B cell (primary cell): Measurements from ENCODE around the gene RIMBP3B. TPM values are rescaled to one million over a fixed set of nuclear protein-coding genes. Genes with fewer than 3 reads are reported as not detected.
"Not testable (repeated sequence)": the region's sequence is repeated elsewhere in the genome, so short reads cannot be mapped to it uniquely, and the experiment has no call there.

Source experiments
- ATAC-seq: fragments of 200-7000 bp; cut with Tn5 transposase; one replicate; pipeline ENCODE4 v1.10.0; 2021; ENCODE audit warnings: low read depth, mild to moderate bottlenecking, moderate number of reproducible peaks, moderate library complexity
- CTCF ChIA-PET: fragments of 350-600 bp; sonication (Branson Sonifier 250); formaldehyde crosslinking; loops from one replicate; lab custom pipeline; 2021; ENCODE audit warnings: antibody characterized with exemption, inconsistent platforms; lab: Charles Lee
- POLR2A ChIA-PET: fragments of 350-600 bp; sonication (Branson Sonifier 250); formaldehyde crosslinking; loops from one replicate; lab custom pipeline; 2021; ENCODE audit warnings: antibody characterized with exemption; lab: Charles Lee
- DNase-seq: peaks from one replicate; pipeline ENCODE4 v3.0.0; 2013
- H2AFZ ChIP-seq: 2 replicates; pipeline ENCODE4 v1.6.1; 2012; ENCODE audit warnings: mild to moderate bottlenecking, low read depth, low read length; ENCODE audit not compliant: insufficient read depth, poor library complexity, severe bottlenecking
- H3K27ac ChIP-seq, 2 donors: 1 replicate in 1 of 2; 2 replicates in 1 of 2; pipeline ENCODE4 v1.5.1; 2012 to 2013; ENCODE audit warnings: low read length in 2 of 2, mild to moderate bottlenecking in 2 of 2, moderate library complexity in 1 of 2
- H3K27me3 ChIP-seq, 4 experiments: fragments of 200-600 bp in 1 of 4; sonication (generic) in 1 of 4; replicated peaks in 1 of 4; 1 replicate in 2 of 4; 2 replicates in 2 of 4; pipeline versions ENCODE4 v1.6.1 to v1.7.0; 2013 to 2016; ENCODE audit warnings: low read length in 3 of 4, mild to moderate bottlenecking in 2 of 4, mixed read lengths in 1 of 4, moderate library complexity in 1 of 4; ENCODE audit not compliant: insufficient read depth in 4 of 4, control insufficient read depth in 3 of 4; ENCODE audit errors: control extremely low read depth in 1 of 4
- H3K36me3 ChIP-seq, 2 experiments: replicated peaks in 1 of 2; 1 replicate in 1 of 2; 2 replicates in 1 of 2; pipeline versions ENCODE4 v1.6.1 to v1.7.1; 2013; ENCODE audit warnings: low read length in 1 of 2; ENCODE audit not compliant: insufficient read depth in 2 of 2, control insufficient read depth in 1 of 2; ENCODE audit errors: control extremely low read depth in 1 of 2, extremely low read depth in 1 of 2
- H3K4me1 ChIP-seq, 2 donors: fragments of 200-600 bp in 1 of 2; sonication (generic) in 1 of 2; 1 replicate in 1 of 2; 2 replicates in 1 of 2; pipeline versions ENCODE4 v1.5.1 to v1.6.1; 2013 to 2017; ENCODE audit warnings: low read length in 2 of 2; ENCODE audit not compliant: control insufficient read depth in 2 of 2, insufficient read depth in 2 of 2
- H3K4me2 ChIP-seq: replicated peaks from 2 replicates; pipeline ENCODE3; 2012; ENCODE audit warnings: mild to moderate bottlenecking, low read depth, low read length; ENCODE audit not compliant: poor library complexity, severe bottlenecking
- H3K4me3 ChIP-seq, 5 experiments: fragments of 200-600 bp in 1 of 5; sonication (generic) in 1 of 5; 1 replicate in 3 of 5; 2 replicates in 2 of 5; pipeline versions ENCODE4 v1.5.1 to v1.7.0; 2011 to 2016; ENCODE audit warnings: low read length in 4 of 5, mild to moderate bottlenecking in 4 of 5, low read depth in 2 of 5, control low read depth in 1 of 5, moderate library complexity in 1 of 5; ENCODE audit not compliant: insufficient read depth in 1 of 5; ENCODE audit errors: control extremely low read depth in 1 of 5, extremely low read depth in 1 of 5
- H3K79me2 ChIP-seq: fragments of 200-600 bp; sonication (generic); one replicate; pipeline ENCODE4 v1.6.0; 2016; ENCODE audit warnings: low read length; ENCODE audit not compliant: control insufficient read depth, insufficient read depth
- H3K9ac ChIP-seq: fragments of 200-600 bp; sonication (generic); 2 replicates; pipeline ENCODE4 v1.6.1; 2017; ENCODE audit warnings: mild to moderate bottlenecking, low read length, moderate library complexity
- H3K9me3 ChIP-seq, 3 donors: one replicate each; pipeline versions ENCODE4 v1.6.1 to v1.7.1; 2013; ENCODE audit warnings: low read length in 2 of 3; ENCODE audit not compliant: control insufficient read depth in 2 of 3, insufficient read depth in 1 of 3; ENCODE audit errors: control extremely low read depth in 1 of 3
- H4K20me1 ChIP-seq: 2 replicates; pipeline ENCODE4 v1.6.0; 2012; ENCODE audit warnings: mild to moderate bottlenecking, low read length; ENCODE audit not compliant: insufficient read depth, control insufficient read depth, poor library complexity, severe bottlenecking
- H3K27ac Mint-ChIP-seq: one replicate; pipeline ENCODE4 v1.8.0; 2021; ENCODE audit warnings: mixed read lengths
- H3K27me3 Mint-ChIP-seq: one replicate; pipeline ENCODE4 v1.8.0; 2021; ENCODE audit warnings: mixed read lengths
- H3K4me1 Mint-ChIP-seq: one replicate; pipeline ENCODE4 v1.8.0; 2021; ENCODE audit warnings: mixed read lengths
- H3K4me3 Mint-ChIP-seq: one replicate; pipeline ENCODE4 v1.8.0; 2021; ENCODE audit warnings: mixed read lengths
- H3K9me3 Mint-ChIP-seq: one replicate; pipeline ENCODE4 v1.8.0; 2022; ENCODE audit warnings: mixed read lengths; ENCODE audit not compliant: insufficient read depth
- WGBS: methylation state at CpG from one replicate; pipeline ENCODE4 v1.1.5; 2013; ENCODE audit warnings: missing lambda C conversion rate; ENCODE audit not compliant: insufficient coverage; 5-methylcytosine and 5-hydroxymethylcytosine counted together
- intact Hi-C: fragments of 100-400 bp; cut with micrococcal nuclease; formaldehyde crosslinking; loops from one replicate; pipeline ENCODE4 v1.10.0; 2022
- polyA minus RNA-seq: library from RNA; depleted of rRNA, polyadenylated mRNA; stranded (reverse); fragments of >200 nt; gene quantifications from 2 replicates; pipeline ENCODE4 v1.2.3, GENCODE V29; 2012
- polyA plus RNA-seq: library from polyadenylated mRNA; depleted of rRNA; stranded (reverse); fragments of >200 nt; gene quantifications from 2 replicates; pipeline ENCODE4 v1.2.3, GENCODE V29; 2012
- total RNA-seq, 2 donors: library from RNA; stranded (reverse); fragments of 120-200 nt in 1 of 2; gene quantifications; 1 replicate in 1 of 2; 2 replicates in 1 of 2; pipeline versions ENCODE4 v1.2.3 to v1.2.4, GENCODE V29; 2013 to 2022

RIMBP3B gene, protein sequence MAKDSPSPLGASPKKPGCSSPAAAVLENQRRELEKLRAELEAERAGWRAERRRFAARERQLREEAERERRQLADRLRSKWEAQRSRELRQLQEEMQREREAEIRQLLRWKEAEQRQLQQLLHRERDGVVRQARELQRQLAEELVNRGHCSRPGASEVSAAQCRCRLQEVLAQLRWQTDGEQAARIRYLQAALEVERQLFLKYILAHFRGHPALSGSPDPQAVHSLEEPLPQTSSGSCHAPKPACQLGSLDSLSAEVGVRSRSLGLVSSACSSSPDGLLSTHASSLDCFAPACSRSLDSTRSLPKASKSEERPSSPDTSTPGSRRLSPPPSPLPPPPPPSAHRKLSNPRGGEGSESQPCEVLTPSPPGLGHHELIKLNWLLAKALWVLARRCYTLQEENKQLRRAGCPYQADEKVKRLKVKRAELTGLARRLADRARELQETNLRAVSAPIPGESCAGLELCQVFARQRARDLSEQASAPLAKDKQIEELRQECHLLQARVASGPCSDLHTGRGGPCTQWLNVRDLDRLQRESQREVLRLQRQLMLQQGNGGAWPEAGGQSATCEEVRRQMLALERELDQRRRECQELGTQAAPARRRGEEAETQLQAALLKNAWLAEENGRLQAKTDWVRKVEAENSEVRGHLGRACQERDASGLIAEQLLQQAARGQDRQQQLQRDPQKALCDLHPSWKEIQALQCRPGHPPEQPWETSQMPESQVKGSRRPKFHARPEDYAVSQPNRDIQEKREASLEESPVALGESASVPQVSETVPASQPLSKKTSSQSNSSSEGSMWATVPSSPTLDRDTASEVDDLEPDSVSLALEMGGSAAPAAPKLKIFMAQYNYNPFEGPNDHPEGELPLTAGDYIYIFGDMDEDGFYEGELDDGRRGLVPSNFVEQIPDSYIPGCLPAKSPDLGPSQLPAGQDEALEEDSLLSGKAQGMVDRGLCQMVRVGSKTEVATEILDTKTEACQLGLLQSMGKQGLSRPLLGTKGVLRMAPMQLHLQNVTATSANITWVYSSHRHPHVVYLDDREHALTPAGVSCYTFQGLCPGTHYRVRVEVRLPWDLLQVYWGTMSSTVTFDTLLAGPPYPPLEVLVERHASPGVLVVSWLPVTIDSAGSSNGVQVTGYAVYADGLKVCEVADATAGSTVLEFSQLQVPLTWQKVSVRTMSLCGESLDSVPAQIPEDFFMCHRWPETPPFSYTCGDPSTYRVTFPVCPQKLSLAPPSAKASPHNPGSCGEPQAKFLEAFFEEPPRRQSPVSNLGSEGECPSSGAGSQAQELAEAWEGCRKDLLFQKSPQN (N-terminal part only)
- total RNA-seq (0.49 and 1.6 TPM in 2 replicates), polyA plus RNA-seq (not detected in 2 replicates), polyA minus RNA-seq (0.14 TPM in 1 of 2 replicates, not detected in the other)
- 0.37 TPM for total RNA-seq (2013)

DNA sequence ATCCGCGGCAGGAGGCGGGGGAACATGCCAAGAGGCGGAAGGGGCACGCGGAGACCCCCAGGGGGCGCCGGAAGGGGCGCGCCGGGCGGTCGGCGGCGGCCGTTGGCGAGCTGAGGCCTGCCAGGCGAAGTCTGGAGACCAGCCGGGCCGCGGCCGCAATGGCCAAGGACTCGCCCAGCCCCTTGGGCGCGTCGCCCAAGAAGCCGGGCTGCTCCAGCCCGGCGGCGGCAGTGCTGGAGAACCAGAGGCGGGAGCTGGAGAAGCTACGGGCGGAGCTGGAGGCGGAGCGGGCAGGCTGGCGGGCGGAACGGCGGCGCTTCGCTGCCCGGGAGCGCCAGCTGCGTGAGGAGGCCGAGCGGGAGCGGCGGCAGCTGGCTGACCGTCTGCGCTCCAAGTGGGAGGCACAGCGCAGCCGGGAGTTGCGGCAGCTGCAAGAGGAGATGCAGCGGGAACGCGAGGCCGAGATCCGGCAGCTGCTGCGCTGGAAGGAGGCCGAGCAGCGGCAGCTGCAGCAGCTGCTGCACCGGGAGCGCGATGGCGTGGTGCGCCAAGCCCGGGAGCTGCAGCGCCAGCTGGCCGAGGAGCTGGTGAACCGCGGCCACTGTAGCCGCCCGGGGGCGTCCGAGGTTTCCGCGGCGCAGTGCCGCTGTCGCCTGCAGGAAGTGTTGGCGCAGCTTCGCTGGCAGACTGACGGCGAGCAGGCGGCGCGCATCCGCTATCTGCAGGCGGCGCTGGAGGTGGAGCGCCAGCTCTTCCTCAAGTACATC is at the start of gene RIMBP3B:
RIMBP3B (plus strand) TSS at position 51 of the 767 bp plus-strand sequence; CDS start at position 159, 108 bp downstream.
- POLR2A ChIA-PET, H3K27ac Mint-ChIP-seq, H2AFZ ChIP-seq, H3K27me3 ChIP-seq, H3K36me3 ChIP-seq, H3K4me2 ChIP-seq, H3K4me1 Mint-ChIP-seq, H3K9me3 Mint-ChIP-seq, H3K4me1 ChIP-seq, DNase-seq, intact Hi-C loops, H3K79me2 ChIP-seq, H3K4me3 ChIP-seq, H4K20me1 ChIP-seq, CTCF ChIA-PET, H3K27me3 Mint-ChIP-seq, H3K9ac ChIP-seq, H3K4me3 Mint-ChIP-seq, H3K27ac ChIP-seq, H3K9me3 ChIP-seq: not testable (repeated sequence)
- peak; percentile 91 for ATAC-seq
- no CpG with 5 or more reads among the region's 91 CpGs for WGBS

DNA sequence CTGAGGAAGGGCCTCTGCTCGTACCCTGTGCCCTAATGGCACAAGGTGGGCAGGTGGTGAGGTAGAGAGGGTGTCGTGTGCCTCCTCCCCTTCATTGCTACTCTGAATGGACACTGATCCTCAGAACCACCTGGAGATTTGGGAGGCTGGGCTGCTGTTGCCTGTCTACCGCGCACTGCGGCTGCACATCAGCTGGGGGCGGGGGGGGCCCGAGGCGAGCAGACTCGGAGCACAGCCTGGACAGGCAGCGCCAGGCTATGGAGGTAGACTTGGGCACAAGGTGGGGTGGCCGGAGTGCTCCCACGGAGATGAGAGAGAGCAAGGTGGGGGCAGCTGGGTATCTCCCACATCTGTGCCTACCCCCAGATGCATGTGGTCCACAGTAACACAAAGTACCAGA is 26.0 kb upstream of the RIMBP3B start:
- H3K4me3 ChIP-seq, ATAC-seq, H3K9me3 Mint-ChIP-seq, DNase-seq, H3K9ac ChIP-seq, POLR2A ChIA-PET, H3K27me3 ChIP-seq, H4K20me1 ChIP-seq, CTCF ChIA-PET, intact Hi-C loops, H3K4me1 Mint-ChIP-seq, H3K4me3 Mint-ChIP-seq, H3K9me3 ChIP-seq, H3K79me2 ChIP-seq, H3K4me1 ChIP-seq, H3K36me3 ChIP-seq, H3K27me3 Mint-ChIP-seq, H3K4me2 ChIP-seq, H3K27ac ChIP-seq, H2AFZ ChIP-seq, H3K27ac Mint-ChIP-seq: not testable (repeated sequence)
- no CpG with 5 or more reads among the region's 12 CpGs for WGBS

DNA sequence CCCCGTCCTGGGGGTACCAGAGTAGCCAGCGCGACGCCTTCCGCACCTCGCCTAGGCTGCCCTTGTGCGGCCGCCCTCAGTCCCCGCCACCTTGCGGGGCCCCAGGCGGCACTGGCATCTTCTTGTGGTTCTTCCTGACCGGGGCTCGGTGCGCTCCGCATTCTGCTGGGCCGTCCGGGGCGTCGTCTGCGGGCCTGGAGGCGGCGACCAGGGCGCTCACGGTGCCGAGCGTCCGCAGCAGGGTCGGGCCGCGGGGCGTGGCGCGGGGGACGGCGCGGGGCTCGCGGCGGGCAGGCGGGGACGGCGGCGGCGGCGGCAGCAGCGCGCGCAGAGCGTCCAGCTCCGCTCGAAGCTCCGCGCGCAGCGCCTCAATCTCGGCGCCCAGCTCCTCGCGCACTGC is 23.0 kb upstream of the RIMBP3B start:
- not testable (repeated sequence) for H3K27me3 Mint-ChIP-seq

More for the DNA sequence above, 23.0 kb upstream of the RIMBP3B start:
- intact Hi-C loops, H2AFZ ChIP-seq, H3K4me3 ChIP-seq, POLR2A ChIA-PET, H3K79me2 ChIP-seq, H3K4me1 Mint-ChIP-seq, H3K9me3 ChIP-seq, CTCF ChIA-PET, H3K9me3 Mint-ChIP-seq, H3K9ac ChIP-seq, H3K4me2 ChIP-seq, H3K36me3 ChIP-seq, H3K4me1 ChIP-seq, H3K4me3 Mint-ChIP-seq, ATAC-seq, H3K27me3 ChIP-seq, H4K20me1 ChIP-seq, H3K27ac ChIP-seq, H3K27ac Mint-ChIP-seq, DNase-seq: not testable (repeated sequence)
- no CpG with 5 or more reads among the region's 59 CpGs for WGBS
